ENCODE results near the gene INPP1.

Gene INPP1

GRCh38 chr2:190417045-190417842 is 73.9 kb downstream of the INPP1 start:
- Histone ChIP-seq H3K4me3 (ENCODE audit: low read depth, low read length, poor library complexity, severe bottlenecking) (no peak overlapping the region), H3K27ac (ENCODE audit: low read depth, low read length, poor library complexity, severe bottlenecking) (no peak overlapping the region), H3K36me3 (ENCODE audit: insufficient read depth, low read length) (no peaks in the 10 kb centered on the region), H3K9me3 (ENCODE audit: low read length) (no peaks in the 10 kb centered on the region), H3K4me1 (ENCODE audit: insufficient read depth, low read length, severe bottlenecking) (peaks cover 9% of the 10 kb centered on the region), H2AFZ (ENCODE audit: low read length) (no peak overlapping the region), H3K79me2 (ENCODE audit: insufficient read depth, low read length) (no peaks in the 10 kb centered on the region), H4K20me1 (ENCODE audit: insufficient read depth, low read length) (no peaks in the 10 kb centered on the region), H3F3A (ENCODE audit: insufficient read depth, low read length) (no peaks in the 10 kb centered on the region), H3K4me2 (ENCODE audit: low read length) (no peak overlapping the region), H3K9me2 (ENCODE audit: low read depth, low read length) (no peaks in the 10 kb centered on the region), H3K9ac (ENCODE audit: low read length) (no peak overlapping the region), H3K27me3 (ENCODE audit: insufficient read depth, low read length) (no peaks in the 10 kb centered on the region)
- TF ChIP-seq CTCF (IDR thresholded peaks at IDR 0.05; ENCODE audit: low read length): no peak
- TF ChIP-seq EZH2 (IDR thresholded peaks at IDR 0.05; ENCODE audit: borderline replicate concordance, low read length): no peak

- Histone ChIP-seq H3K27ac (ENCODE audit: low read depth, low read length, poor library complexity, severe bottlenecking) (no peak overlapping the region), H3K79me2 (ENCODE audit: insufficient read depth, low read length) (no peaks in the 10 kb centered on the region), H3K36me3 (ENCODE audit: insufficient read depth, low read length) (no peaks in the 10 kb centered on the region)
Measured at GRCh38 chr2:190418727-190419126, 75.3 kb downstream of the INPP1 start.

GRCh38 chr2:190420801-190421200 is 77.4 kb downstream of the INPP1 start:
- no peaks in the 10 kb centered on the region for H3K79me2 ChIP-seq (ENCODE audit: insufficient read depth, low read length)
- H3K27me3 ChIP-seq (ENCODE audit: insufficient read depth, low read length): no peaks in the 10 kb centered on the region
- no peak overlapping the region for H3K4me2 ChIP-seq (ENCODE audit: low read length)
- H3K4me1 ChIP-seq (ENCODE audit: insufficient read depth, low read length, severe bottlenecking): peaks cover 2% of the 10 kb centered on the region
- TF ChIP-seq CTCF (IDR thresholded peaks at IDR 0.05; ENCODE audit: low read length) (no peak), EZH2 (IDR thresholded peaks at IDR 0.05; ENCODE audit: borderline replicate concordance, low read length) (no peak)
- H3K9ac ChIP-seq (ENCODE audit: low read length): no peak overlapping the region
- no peaks in the 10 kb centered on the region for H3K9me3 ChIP-seq (ENCODE audit: low read length)
- H4K20me1 ChIP-seq (ENCODE audit: insufficient read depth, low read length): no peaks in the 10 kb centered on the region
- H3K9me2 ChIP-seq (ENCODE audit: low read depth, low read length): no peaks in the 10 kb centered on the region
- H3F3A ChIP-seq (ENCODE audit: insufficient read depth, low read length): no peaks in the 10 kb centered on the region
- no peak overlapping the region for H3K4me3 ChIP-seq (ENCODE audit: low read depth, low read length, poor library complexity, severe bottlenecking)
- no peaks in the 10 kb centered on the region for H3K36me3 ChIP-seq (ENCODE audit: insufficient read depth, low read length)
- H3K27ac ChIP-seq (ENCODE audit: low read depth, low read length, poor library complexity, severe bottlenecking): no peak overlapping the region
- no peak overlapping the region for H2AFZ ChIP-seq (ENCODE audit: low read length)

More at GRCh38 chr2:190418727-190419126, 75.3 kb downstream of the INPP1 start:
- H3K9me3 ChIP-seq (ENCODE audit: low read length): no peaks in the 10 kb centered on the region
- no peaks in the 10 kb centered on the region for H3K9me2 ChIP-seq (ENCODE audit: low read depth, low read length)
- H3K9ac ChIP-seq (ENCODE audit: low read length): no peak overlapping the region
- H3K27me3 ChIP-seq (ENCODE audit: insufficient read depth, low read length): no peaks in the 10 kb centered on the region
- no peak for TF ChIP-seq CTCF (IDR thresholded peaks at IDR 0.05; ENCODE audit: low read length)
- TF ChIP-seq EZH2 (IDR thresholded peaks at IDR 0.05; ENCODE audit: borderline replicate concordance, low read length): no peak
- peaks cover 7% of the 10 kb centered on the region for H3K4me1 ChIP-seq (ENCODE audit: insufficient read depth, low read length, severe bottlenecking)
- H3K4me2 ChIP-seq (ENCODE audit: low read length): no peak overlapping the region
- no peak overlapping the region for H2AFZ ChIP-seq (ENCODE audit: low read length)
- no peak overlapping the region for H3K4me3 ChIP-seq (ENCODE audit: low read depth, low read length, poor library complexity, severe bottlenecking)
- H4K20me1 ChIP-seq (ENCODE audit: insufficient read depth, low read length): no peaks in the 10 kb centered on the region
- H3F3A ChIP-seq (ENCODE audit: insufficient read depth, low read length): no peaks in the 10 kb centered on the region

Measured in OCI-LY1 (cell line).